IPS-NIHi7 (cell line): ENCODE results near the gene SDC1.

Source experiments
- DNase-seq: peaks from one replicate; pipeline ENCODE4 v3.0.0; 2012; ENCODE audit warnings: mixed read lengths; ENCODE audit errors: extremely low spot score

The SDC1 gene

GRCh38 chr2:20214566-20215182 lies 10.3 kb downstream of the SDC1 start:
- DNase-seq: no peak

- no peak for DNase-seq
These were observed 11.0 kb downstream of the SDC1 start for GRCh38 chr2:20213651-20214565.

- DNase-seq: no peak
These were observed 11.9 kb downstream of the SDC1 start for GRCh38 chr2:20212871-20213503.

DNA sequence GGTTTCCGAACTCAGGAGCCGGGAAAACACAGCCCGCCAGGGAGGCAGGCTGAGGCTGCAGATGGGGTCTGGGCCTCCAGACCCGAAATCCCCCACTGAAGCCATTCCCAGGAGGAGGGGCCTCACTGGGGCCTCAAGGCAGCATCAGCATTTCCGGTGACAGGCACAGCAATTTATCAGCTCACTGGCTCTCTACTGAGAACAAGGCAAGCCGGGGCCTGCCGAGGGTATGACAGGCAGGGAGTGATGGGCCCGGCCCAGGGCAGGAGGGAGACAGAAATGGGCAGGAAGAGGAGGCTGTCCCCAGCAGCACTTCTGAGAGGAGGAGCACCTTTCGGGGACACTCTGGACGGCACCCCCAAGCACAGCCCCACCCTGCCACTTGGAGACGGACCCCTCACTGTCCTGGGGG lies 12.5 kb downstream of the SDC1 start:
- peak; percentile 55 for DNase-seq

- DNase-seq: no peak
These were observed 13.0 kb downstream of the SDC1 start for GRCh38 chr2:20211860-20212458.

- no peak for DNase-seq
These were observed 13.5 kb downstream of the SDC1 start for GRCh38 chr2:20211420-20211819.

DNA sequence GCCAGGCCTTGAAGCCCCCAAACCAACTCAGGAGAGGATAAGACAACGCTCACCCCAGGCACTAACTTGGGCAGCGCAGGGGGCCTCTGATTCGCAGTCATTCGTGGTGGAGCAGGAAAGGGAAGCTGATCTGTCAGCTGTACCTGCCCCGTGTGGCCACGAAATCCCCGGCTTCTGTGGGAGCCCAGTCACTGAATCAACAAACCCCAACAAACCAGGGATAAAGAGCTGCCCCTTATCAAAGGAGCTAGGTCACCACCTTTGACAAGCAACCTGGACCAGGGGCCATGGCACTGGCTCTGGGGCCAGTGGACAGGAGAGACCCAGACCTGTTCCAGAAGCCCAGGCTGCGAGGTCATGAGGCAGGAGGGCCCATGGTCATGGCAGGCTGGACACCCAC lies 14.5 kb downstream of the SDC1 start:
- no peak for DNase-seq

GRCh38 chr2:20209373-20210109 lies 15.4 kb downstream of the SDC1 start:
- no peak for DNase-seq

DNA sequence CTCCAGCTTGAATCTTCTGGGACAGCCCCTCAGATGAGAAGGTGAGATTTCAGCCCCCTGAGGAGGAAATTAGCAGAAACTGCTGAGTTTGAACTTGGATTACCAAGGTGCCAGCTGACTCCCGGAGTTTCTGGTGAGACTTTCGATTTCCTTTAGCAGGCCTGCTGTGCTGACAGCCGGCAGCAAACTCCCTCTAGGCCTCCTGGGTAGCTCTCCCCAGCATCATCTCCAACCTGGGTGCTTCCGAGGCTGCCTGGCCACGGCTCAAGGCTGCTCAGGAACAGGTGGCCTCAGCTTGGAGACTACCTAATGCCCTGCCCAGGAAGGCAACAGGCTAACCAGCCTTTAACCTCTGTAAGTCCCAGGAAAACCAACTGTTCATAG lies 16.5 kb downstream of the SDC1 start:
- DNase-seq: no peak

- DNase-seq: no peak
These were observed 17.9 kb downstream of the SDC1 start for GRCh38 chr2:20207051-20207450.

GRCh38 chr2:20205915-20206524 lies 18.9 kb downstream of the SDC1 start:
- DNase-seq: no peak

DNA sequence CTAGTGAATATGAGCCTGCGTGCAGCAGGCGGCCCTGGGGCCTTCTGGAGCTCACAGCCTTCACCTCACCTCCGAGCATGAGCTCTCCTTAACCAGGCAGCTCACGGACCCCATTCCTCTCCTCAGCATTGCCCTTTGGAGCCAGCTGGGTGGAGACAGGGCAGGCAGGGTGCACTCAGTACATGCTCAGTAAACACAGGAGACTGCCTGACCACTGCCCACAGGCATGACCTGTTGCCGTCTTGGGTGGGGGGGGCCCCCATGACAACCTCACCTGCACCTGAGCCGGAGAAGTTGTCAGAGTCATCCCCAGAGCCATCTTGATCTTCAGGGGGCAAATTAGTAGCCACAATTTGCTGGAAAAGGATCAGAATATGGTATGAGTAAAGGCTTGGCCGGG lies 19.9 kb downstream of the SDC1 start:
- no peak for DNase-seq

DNA sequence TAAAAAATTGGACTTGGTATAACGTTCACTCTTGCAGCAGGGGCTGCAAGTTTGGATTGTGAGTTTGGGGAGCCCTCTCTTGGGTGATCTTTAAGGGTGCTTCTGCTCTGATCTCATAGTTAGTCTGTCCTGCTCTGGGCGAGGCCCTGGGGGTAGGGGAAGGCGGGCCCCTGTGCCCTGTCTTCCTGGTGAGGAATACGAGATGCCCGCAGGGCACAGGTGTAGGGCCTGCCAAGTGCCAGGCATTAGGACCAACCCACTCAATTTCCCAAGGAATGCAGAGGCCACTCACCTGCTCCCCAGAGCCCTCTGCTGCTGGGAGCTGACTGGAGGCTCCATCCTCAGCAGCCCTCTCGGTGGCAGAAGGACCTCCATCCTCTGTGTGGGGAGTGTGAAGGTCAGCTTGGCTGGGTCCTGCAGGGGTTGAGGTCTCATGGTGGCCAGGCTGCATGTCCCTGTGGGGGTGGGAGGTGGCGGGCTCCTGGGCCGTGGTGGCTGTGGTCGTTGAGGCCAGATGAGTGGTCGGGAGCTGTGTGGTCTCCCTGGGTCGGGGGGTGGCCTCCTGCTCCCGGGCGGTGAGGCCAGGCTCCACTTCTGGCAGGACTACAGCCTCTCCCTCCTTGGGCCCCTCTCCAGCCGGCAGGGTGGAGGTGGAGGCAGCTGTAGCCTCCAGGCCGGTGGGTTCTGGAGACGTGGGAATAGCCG lies 21.3 kb downstream of the SDC1 start:
- DNase-seq: no peak

- no peak for DNase-seq
These were observed 21.9 kb downstream of the SDC1 start for GRCh38 chr2:20203072-20203471.

DNA sequence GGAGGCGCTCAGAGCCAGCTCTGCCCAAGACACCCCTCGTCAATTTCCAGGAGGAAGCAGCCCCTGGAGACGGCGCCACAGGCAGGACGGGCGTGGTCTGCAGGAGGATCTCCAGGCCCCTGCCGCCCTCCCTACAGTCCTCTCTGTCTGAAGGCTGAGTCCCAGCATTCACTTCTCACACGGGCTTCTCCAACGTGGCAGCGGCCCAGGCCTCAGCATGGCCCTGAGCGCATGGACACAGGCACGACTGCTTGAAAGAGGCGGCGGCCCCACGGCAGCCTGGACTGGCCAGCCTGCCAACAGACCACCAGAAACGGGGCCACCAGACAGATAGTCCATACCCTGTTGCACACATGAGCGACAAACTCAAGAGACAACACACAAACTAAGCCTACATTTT lies 23.3 kb downstream of the SDC1 start:
- DNase-seq: no peak

DNA sequence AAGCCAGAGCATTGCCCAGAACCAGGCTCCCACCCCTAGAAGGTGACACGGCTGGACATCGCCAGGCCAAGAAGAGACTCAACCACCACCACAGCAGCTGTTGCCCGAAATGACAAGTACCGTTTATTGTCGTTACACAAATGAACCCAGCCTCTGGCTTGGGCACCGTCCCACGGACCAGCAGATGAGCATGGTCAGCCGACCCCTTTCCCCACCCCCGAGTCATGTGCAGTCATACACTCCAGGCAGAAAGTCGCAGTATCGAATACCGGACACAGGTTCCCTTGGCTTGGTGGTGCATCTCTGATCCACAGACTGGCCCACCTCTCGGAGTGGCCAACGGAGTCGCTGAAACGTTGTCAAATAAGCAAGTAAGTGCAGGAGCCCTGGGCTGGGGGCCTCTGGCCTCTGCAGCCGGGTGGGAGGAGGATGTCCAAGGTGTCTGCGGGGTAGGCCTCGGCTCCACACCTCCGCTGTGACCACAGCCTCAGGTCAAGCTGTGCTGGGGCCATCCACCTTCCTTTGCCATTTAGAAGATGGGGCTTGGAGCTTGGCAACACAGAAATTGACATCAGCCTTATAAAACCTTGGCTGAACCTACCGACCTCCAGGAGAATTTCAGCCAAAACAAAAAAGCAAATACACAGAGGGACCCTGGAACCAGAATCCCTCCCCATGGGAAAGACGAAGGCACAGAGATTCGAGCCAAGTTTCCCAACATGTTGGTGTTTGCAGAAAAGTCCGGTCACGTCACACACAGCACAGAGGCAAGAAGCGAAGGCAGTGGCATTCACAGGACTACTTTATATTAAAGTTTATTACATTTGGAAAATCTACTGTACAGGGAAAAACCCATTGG lies 24.0 kb downstream of the SDC1 start:
- DNase-seq: no peak

DNA sequence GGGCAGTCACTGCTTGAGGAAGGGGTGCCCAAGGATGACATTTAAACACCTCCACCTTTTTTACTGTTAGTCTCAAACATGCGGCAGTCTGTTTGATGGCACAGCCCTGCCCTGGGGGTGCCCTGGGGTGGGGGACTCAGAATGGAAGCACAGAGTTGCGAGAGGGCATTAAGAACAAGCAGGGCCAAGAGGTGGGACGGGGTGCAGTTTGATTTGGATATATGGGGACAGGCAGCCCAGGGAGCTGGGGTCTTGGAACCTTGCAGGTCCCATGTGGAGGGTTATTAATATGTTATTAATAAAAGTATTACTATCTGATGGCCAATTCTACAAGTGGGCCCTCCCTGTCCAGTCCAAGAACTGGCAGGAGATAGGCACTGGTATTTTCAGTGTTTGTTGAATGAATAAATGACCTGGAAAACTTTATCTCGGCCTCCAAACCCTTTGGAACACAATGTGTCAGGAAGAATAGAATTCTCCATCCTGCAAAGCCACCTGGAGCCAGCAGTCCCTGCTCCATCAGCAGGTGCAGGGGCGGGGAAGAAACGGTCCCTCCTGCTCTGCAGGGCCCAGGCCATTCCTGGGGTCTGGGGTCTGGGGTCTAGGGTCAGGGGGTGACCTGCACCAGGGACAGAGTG lies 25.2 kb downstream of the SDC1 start:
- DNase-seq: no peak

GRCh38 chr2:20198796-20199632 lies 25.9 kb downstream of the SDC1 start:
- no peak for DNase-seq
